Pancreas (tissue), 10 donors: Measurements from ENCODE around the gene ITPR2. TPM values are rescaled to one million over a fixed set of nuclear protein-coding genes. Genes with fewer than 3 reads are reported as not detected.
A peak's percentile ranks its signal among the peaks of the same experiment; 100 is the strongest.

ENCODE experiments used
- ATAC-seq, 4 donors: fragments of 200-7000 bp; cut with Tn5 transposase; one replicate each; pipeline versions ENCODE4 v1.8.0 to v1.9.1; 2020; ENCODE audit warnings: mild to moderate bottlenecking in 4 of 4, moderate library complexity in 4 of 4
- DNase-seq, 6 donors: peaks; one replicate each; pipeline ENCODE4 v3.0.0-alpha.2; 2020
- FAIRE-seq: peaks from 2 replicates; lab custom pipeline; 2012; peaks lifted over from hg19 to GRCh38; lab: Jason Lieb, UNC
- H3K27ac ChIP-seq, 4 donors: fragments of 200-600 bp; sonication (generic); 1 replicate in 3 of 4; 2 replicates in 1 of 4; pipeline versions ENCODE4 v1.5.0 to v1.8.0; 2020
- H3K27me3 ChIP-seq, 4 donors: fragments of 200-600 bp; one replicate each; pipeline ENCODE4 v1.8.0; 2021
- H3K36me3 ChIP-seq, 3 donors: fragments of 200-600 bp; sonication (generic) in 1 of 3; one replicate each; pipeline versions ENCODE4 v1.5.0 to v1.8.0; 2020 to 2021
- H3K4me1 ChIP-seq, 3 donors: fragments of 200-600 bp; one replicate each; pipeline ENCODE4 v1.8.0; 2021
- H3K4me3 ChIP-seq, 4 donors: fragments of 200-600 bp; sonication (generic) in 2 of 4; one replicate each; pipeline versions ENCODE4 v1.5.0 to v1.8.0; 2020 to 2021
- H3K9me3 ChIP-seq, 4 donors: fragments of 200-600 bp; one replicate each; pipeline ENCODE4 v1.8.0; 2021
- CTCF ChIP-seq, 4 donors: fragments of 200-600 bp; sonication (generic) in 3 of 4; IDR thresholded peaks; one replicate each; pipeline versions ENCODE4 v1.5.0 to v1.8.0; 2021; ENCODE audit warnings: antibody characterized with exemption in 4 of 4
- WGBS, 2 donors: extraction: QIAGEN DNeasy Blood & Tissue Kit; methylation state at CpG; one replicate each; pipeline ENCODE4 v1.1.7; 2013; 5-methylcytosine and 5-hydroxymethylcytosine counted together
- intact Hi-C, 3 donors: fragments of 100-400 bp; cut with DNase I; formaldehyde crosslinking; loops; one replicate each; pipeline versions ENCODE4 v1.11.1 to v1.14.2; 2022
- polyA plus RNA-seq, 2 donors: library from polyadenylated mRNA; stranded (reverse); fragments of 200-250 nt; gene quantifications; one replicate each; pipeline ENCODE4 v1.2.3, GENCODE V29; 2013
- total RNA-seq, 6 donors: library from RNA; stranded (reverse); fragmentation: NEBNext Ultra II Directional in 4 of 6; extraction: Animal tissue kit (Norgen Biotek cat#: 25700) in 4 of 6; gene quantifications; one replicate each; pipeline versions ENCODE4 v1.2.1 to v1.2.4, GENCODE V29; 2021 to 2023
- donor health status: healthy with polysubstance abuse.
- donor health status: DM: no; HTN: no; CAD: no; lungs with moderate emphysema.
- donor health status: DM: no; HTN: no; CAD: no.
- donor health status: control.
- donor health status: control.
- donor health status: Bipolar disorder and iron deficiency.
- donor health status: DM: yes; HTN: yes; CAD: no.
- donor health status: DM: no; HTN: no; CAD: no.
- donor health status: DM: no; HTN: no; CAD: no.
- donor health status: DM: yes; HTN: yes; CAD: no.

Gene ITPR2
- total and polyA plus RNA-seq, 8 donors = 3.3 to 51.8 (median 25.5) TPM

- Histone ChIP-seq H3K9me3 (no peaks in the 10 kb centered on the region), H3K27ac (peak overlapping the region in 1 of 4 donors; percentile 30), H3K4me1 (peaks cover 0 to 33% (median 14%) of the 10 kb centered on the region in 3 donors), H3K36me3 (no peaks in the 10 kb centered on the region), H3K4me3 (no peak overlapping the region), H3K27me3 (no peaks in the 10 kb centered on the region)
- TF ChIP-seq CTCF (IDR thresholded peaks at IDR 0.05) = no peak
- DNase-seq (no peak), FAIRE-seq (no peak), ATAC-seq (peak in 1 of 4 donors; percentile 12)
- intact Hi-C loops = no loop called here
- 39 to 56% methylated on average over 5 of the region's 5 CpGs for WGBS, 2 donors
These were observed 104.6 kb downstream of the ITPR2 start for GRCh38 chr12:26728205-26729050.

DNA sequence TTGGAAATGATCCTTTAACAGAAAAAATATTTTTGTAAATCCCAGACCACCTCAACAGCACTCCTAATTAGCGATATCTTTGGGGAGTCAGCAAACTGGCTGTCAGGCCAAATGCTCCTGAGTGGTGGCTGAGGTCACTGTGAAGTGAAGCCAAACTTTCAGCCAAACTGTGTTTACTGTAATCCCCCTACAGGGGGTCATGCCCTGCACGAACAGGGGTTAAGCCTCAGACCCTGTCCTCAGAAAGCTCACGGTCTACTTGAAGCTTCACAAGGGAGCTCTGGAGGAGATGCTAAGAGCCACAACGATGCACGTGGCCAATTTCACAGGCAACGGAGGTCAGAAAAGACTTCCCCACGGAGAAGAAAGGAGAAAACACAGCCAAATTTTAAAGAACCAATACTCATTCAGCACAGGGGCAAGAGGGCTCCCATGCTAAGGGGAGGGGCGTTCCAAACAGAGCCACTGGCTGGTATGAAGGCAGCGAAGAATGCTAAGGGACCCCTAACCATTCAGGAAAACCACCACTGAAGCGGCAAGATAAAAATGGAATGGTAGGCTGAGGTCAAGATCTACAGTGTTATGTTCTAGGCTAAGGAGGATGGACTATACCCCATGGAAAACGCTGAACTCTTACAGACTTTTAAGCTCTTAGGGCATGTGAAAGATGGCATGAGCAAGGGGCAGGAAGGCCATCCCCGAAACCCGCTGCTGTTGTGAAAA is 105.4 kb downstream of the ITPR2 start:
- peaks cover 0 to 32% (median 12%) of the 10 kb centered on the region in 3 donors for H3K4me1 ChIP-seq
- no peak overlapping the region for H3K4me3 ChIP-seq
- no peak for DNase-seq
- intact Hi-C loops = no loop called here
- no peak for ATAC-seq
- H3K9me3 ChIP-seq = no peaks in the 10 kb centered on the region
- FAIRE-seq = no peak
- no peaks in the 10 kb centered on the region for H3K27me3 ChIP-seq
- WGBS, 2 donors = 91 to 92% methylated on average over 13 of the region's 13 CpGs
- no peaks in the 10 kb centered on the region for H3K36me3 ChIP-seq
- peak overlapping the region in 1 of 4 donors; percentile 30 for H3K27ac ChIP-seq
- TF ChIP-seq CTCF (IDR thresholded peaks at IDR 0.05) = no peak

GRCh38 chr12:26726956-26727355 is 106.0 kb downstream of the ITPR2 start:
- ATAC-seq (peak; percentile 54 to 65 (median 64)), DNase-seq (no peak), FAIRE-seq (no peak)
- TF ChIP-seq CTCF (IDR thresholded peaks at IDR 0.05) = no peak
- Histone ChIP-seq H3K36me3 (no peaks in the 10 kb centered on the region), H3K4me3 (no peak overlapping the region), H3K27ac (peak overlapping the region in 1 of 4 donors; percentile 30), H3K27me3 (no peaks in the 10 kb centered on the region), H3K9me3 (no peaks in the 10 kb centered on the region), H3K4me1 (peaks cover 0 to 27% (median 12%) of the 10 kb centered on the region in 3 donors)
- intact Hi-C loops = no loop called here
- 17 to 30% methylated on average over 2 of the region's 2 CpGs for WGBS, 2 donors

DNA sequence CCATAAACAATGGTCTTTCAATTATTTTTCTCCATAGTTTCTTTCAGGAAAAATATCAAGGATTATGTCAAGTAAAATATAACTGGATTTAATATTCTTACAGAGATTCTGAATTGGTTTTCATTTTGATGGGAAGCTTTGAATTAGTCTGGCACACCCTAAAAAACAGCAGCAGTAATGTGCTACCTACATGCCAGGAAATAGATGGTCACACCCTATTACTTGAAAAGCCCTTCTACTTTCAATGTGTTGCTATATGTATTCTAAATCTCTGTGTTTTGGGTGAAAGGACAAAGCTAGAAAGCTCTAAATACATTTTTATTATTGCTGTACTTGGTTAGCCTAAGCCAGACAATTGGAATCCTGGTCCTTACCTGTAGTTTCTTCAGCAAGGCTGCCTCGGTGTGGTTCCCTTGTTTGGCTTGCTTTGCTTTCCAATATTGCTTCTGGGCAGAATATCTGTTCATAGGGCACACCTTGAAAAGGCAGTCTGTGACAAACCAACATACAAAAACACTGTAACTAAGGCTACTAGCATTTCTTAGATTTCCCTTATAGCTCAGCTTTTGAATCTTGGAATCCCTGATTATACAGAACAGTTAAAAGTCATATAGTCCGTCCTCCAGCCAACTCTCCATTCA is 107.6 kb downstream of the ITPR2 start:
- no peaks in the 10 kb centered on the region for H3K36me3 ChIP-seq
- 92 to 93% methylated on average over 2 of the region's 2 CpGs for WGBS, 2 donors
- H3K4me1 ChIP-seq = peaks cover 0 to 27% (median 6%) of the 10 kb centered on the region in 3 donors
- intact Hi-C loops = no loop called here
- no peaks in the 10 kb centered on the region for H3K9me3 ChIP-seq
- TF ChIP-seq CTCF (IDR thresholded peaks at IDR 0.05) = no peak
- ATAC-seq = peak in 1 of 4 donors; percentile 7
- no peak overlapping the region for H3K4me3 ChIP-seq
- FAIRE-seq = no peak
- H3K27me3 ChIP-seq = no peaks in the 10 kb centered on the region
- DNase-seq = no peak
- no peak overlapping the region for H3K27ac ChIP-seq
